ENCODE results near the gene PITRM1. TPM values are rescaled to one million over a fixed set of nuclear protein-coding genes. Genes with fewer than 3 reads are reported as not detected.

The PITRM1 gene
- total and polyA plus RNA-seq, 7 donors = 51.0 to 112 (median 78.8) TPM

DNA sequence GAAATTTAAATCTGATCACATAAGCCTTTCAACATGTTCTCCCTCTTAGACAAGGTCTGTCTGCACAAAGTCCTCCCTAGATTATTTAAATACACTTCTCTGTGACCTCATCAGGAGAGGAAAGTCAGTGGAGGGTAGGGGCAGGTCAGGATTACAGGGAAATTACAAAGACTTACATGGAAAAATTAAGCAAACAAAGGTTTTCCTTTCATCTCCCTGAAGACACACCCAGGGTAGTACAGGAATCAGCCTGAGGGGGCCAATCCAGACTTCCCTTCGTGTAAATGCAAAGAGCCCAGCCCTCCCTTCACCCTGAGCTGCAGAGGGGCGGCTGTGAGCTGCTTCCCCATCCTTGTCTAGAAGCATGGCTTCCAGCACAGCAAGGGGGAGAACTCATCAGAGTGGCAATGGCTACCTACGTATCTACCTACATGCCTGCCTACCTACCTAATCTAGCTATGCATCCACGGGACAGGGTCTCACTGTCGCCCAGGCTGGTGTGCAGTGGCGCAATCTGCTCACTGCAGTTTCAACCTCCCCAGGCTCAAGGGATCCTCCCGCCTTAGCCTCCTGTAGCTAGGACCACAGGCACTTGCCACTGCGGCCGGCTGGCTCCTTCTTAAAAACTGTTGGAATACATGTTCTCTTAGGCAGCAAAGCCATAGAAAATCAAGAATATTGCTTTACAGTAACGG is 33.2 kb downstream of the PITRM1 start:
- Histone ChIP-seq H3K4me3 (no peak overlapping the region), H3K9me3 (no peaks in the 10 kb centered on the region), H3K27me3 (ENCODE audit: insufficient read depth in 3 of 3, low read length in 2 of 3) (no peaks in the 10 kb centered on the region), H3K4me1 (peaks cover 18% of the 10 kb centered on the region), H3K36me3 (ENCODE audit: insufficient read depth in 1 of 2, low read depth in 1 of 2) (peaks cover 2 to 96% of the 10 kb centered on the region in 2 donors), H3K27ac (no peak overlapping the region)
- intact Hi-C loops (cut with DNase I) = no loop called here
- TF ChIP-seq, protein P1, sequence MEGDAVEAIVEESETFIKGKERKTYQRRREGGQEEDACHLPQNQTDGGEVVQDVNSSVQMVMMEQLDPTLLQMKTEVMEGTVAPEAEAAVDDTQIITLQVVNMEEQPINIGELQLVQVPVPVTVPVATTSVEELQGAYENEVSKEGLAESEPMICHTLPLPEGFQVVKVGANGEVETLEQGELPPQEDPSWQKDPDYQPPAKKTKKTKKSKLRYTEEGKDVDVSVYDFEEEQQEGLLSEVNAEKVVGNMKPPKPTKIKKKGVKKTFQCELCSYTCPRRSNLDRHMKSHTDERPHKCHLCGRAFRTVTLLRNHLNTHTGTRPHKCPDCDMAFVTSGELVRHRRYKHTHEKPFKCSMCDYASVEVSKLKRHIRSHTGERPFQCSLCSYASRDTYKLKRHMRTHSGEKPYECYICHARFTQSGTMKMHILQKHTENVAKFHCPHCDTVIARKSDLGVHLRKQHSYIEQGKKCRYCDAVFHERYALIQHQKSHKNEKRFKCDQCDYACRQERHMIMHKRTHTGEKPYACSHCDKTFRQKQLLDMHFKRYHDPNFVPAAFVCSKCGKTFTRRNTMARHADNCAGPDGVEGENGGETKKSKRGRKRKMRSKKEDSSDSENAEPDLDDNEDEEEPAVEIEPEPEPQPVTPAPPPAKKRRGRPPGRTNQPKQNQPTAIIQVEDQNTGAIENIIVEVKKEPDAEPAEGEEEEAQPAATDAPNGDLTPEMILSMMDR (IDR thresholded peaks at IDR 0.05) = no peak
- DNase-seq (no peak), ATAC-seq (no peak)
- 92 to 94% (median 94%) methylated on average over 10 of the region's 10 CpGs for WGBS, 3 donors

DNA sequence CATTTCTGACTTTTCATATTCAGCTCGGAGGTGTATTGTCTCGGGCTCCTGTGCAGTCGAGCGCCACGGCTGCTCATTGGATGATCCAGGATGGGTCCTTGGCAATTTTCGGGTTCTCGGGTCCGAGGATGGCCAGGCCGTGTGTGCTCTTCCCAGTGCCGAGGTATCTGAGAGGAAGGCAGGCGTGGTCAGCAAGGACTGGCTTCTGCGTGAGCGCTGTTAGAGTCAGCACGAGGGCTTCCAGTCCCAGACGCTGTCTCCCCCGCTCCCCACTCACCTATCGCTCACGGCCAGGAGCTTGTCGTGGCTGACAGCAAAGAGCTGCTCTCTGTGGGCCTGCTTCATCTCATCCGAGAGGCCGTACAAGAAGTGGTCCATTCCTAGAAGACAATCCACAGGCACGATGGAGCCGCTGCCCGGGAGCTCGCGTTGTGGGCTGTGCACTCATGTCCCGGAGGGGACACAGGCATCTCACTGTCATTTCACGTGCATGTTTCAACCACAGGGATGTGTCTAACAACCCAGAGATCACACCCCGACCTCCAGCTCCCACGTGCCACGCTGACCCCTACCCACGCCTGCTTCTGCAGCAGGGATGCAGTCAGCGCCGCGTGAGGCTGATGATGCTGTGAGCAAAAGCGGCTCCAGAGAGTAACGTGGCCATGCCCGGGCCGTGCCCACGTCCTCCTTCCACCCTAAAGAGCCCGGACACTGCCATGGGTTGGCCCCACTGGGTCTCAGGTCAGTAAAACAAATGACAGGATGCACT is 34.4 kb downstream of the PITRM1 start:
- Histone ChIP-seq H3K9me3 (no peaks in the 10 kb centered on the region), H3K27me3 (ENCODE audit: insufficient read depth in 3 of 3, low read length in 2 of 3) (no peaks in the 10 kb centered on the region), H3K4me3 (no peak overlapping the region), H3K4me1 (peaks cover 18% of the 10 kb centered on the region), H3K36me3 (ENCODE audit: insufficient read depth in 1 of 2, low read depth in 1 of 2) (peaks cover 2 to 96% of the 10 kb centered on the region in 2 donors), H3K27ac (peak overlapping the region; percentile 87)
- DNase-seq (no peak), ATAC-seq (no peak)
- TF ChIP-seq, protein P1 (IDR thresholded peaks at IDR 0.05) = no peak
- WGBS, 3 donors = 91 to 94% (median 94%) methylated on average over 41 of the region's 41 CpGs
- intact Hi-C loops (cut with DNase I) = loop anchor here in 1 of 2 donors (2.0 kb wide), 1 partner anchor 31 kb away; no protein-coding TSS in a partner anchor

DNA sequence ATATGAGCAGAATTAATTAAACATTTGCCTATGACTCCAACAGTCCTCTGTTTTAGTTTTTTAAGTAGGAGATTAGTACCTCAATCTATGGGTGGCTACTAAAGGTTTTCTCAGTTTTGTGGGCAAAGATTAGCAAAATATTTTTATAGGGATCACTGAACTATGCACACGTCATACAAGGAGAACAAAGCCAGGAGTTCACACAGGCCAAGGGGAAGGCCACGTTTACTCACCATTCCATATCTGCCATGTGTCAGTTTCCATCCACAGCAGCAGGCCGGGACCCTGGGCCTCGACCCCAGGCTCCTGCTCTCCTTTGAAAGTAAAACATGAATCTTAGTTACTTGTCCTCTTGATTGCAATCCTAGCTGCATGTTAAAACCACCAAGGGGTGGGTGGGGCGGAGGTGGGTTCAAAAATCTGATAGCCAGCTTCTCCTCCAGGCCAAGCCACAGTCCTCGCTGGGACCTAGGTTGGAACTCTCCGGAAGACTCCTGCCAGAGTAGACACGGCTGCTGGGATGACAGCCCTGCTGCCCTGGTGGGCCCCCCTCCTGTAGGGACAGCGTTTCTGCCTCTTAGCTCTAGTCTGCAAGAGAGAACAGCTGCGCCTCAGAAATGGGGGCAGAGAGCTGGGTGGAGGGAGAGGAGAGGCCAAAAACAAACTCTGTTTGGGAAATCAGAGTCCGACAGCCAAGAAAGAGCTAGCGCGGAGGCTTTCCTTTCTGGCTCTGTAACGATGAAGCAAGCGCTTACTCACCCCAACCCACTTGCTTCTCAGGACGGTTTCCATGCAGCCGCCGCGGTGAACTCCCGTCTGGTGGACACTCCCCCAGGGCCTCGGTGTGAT is 35.6 kb downstream of the PITRM1 start:
- no peaks in the 10 kb centered on the region for H3K27me3 ChIP-seq (ENCODE audit: insufficient read depth in 3 of 3, low read length in 2 of 3)
- ATAC-seq (peak; percentile 84 to 92 (median 90)), DNase-seq (peak; percentile 83 to 93)
- peak overlapping the region; percentile 87 for H3K27ac ChIP-seq
- TF ChIP-seq, protein P1 (IDR thresholded peaks at IDR 0.05) = no peak
- H3K36me3 ChIP-seq (ENCODE audit: insufficient read depth in 1 of 2, low read depth in 1 of 2) = peaks cover 7 to 96% of the 10 kb centered on the region in 2 donors
- peaks cover 18% of the 10 kb centered on the region for H3K4me1 ChIP-seq
- no peaks in the 10 kb centered on the region for H3K9me3 ChIP-seq
- WGBS, 3 donors = 25 to 28% (median 28%) methylated on average over 21 of the region's 21 CpGs
- intact Hi-C loops (cut with DNase I) = loop anchor here in 1 of 2 donors (2.0 kb wide), 1 partner anchor 30 kb away; no protein-coding TSS in a partner anchor
- peak overlapping the region; percentile 48 for H3K4me3 ChIP-seq

DNA sequence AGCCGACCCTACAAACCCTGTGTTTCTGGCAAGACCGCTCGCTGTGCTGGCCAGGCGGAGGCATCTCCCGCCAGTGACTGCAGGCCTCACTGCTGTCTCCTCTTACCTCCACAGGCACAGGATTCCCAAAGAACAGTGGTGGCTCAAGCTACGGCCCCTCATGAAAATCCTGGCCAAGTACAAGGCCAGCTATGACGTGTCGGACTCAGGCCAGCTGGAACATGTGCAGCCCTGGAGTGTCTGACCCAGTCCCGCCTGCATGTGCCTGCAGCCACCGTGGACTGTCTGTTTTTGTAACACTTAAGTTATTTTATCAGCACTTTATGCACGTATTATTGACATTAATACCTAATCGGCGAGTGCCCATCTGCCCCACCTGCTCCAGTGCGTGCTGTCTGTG is 36.2 kb downstream of the PITRM1 start:
- ATAC-seq = peak; percentile 68 to 74 (median 72)
- WGBS, 3 donors = 25 to 43% (median 36%) methylated on average over 14 of the region's 14 CpGs
- TF ChIP-seq, protein P1 (IDR thresholded peaks at IDR 0.05) = no peak
- Histone ChIP-seq H3K27ac (peak overlapping the region; percentile 87), H3K36me3 (ENCODE audit: insufficient read depth in 1 of 2, low read depth in 1 of 2) (peaks cover 7 to 91% of the 10 kb centered on the region in 2 donors), H3K27me3 (ENCODE audit: insufficient read depth in 3 of 3, low read length in 2 of 3) (no peaks in the 10 kb centered on the region), H3K4me3 (peak overlapping the region; percentile 48), H3K4me1 (peaks cover 24% of the 10 kb centered on the region), H3K9me3 (no peaks in the 10 kb centered on the region)
- peak; percentile 76 to 83 for DNase-seq
- intact Hi-C loops (cut with DNase I) = loop anchor here in 1 of 2 donors (2.0 kb wide), 1 partner anchor 30 kb away; no protein-coding TSS in a partner anchor
